ENCODE data around the gene TSPEAR.

- TF ChIP-seq CTCF (IDR thresholded peaks at IDR 0.05) (no peak), POLR2A (IDR thresholded peaks at IDR 0.05) (no peak)
These were observed 159.9 kb downstream of the TSPEAR start, which contains the start of gene KRTAP10-2 for GRCh38 chr21:44551340-44551961.

Data from right lobe of liver (tissue), 4 donors.